Retinal pigment epithelial cell (primary cell): ENCODE results near the gene METTL2A.
"Not testable (repeated sequence)": the region's sequence is repeated elsewhere in the genome, so short reads cannot be mapped to it uniquely, and the experiment has no call there.

Source experiments
- DNase-seq: peaks from one replicate; pipeline ENCODE4 v3.0.0-alpha.2; 2010; ENCODE audit warnings: low read depth
- H3K4me3 ChIP-seq: 2 replicates; pipeline ENCODE4 v1.5.1; 2011; ENCODE audit warnings: mild to moderate bottlenecking, low read length, control low read depth, moderate library complexity
- TF ChIP-seq, protein P1 (sequence below): conservative IDR thresholded peaks from 2 replicates; pipeline ENCODE4 v1.5.1; 2011; ENCODE audit warnings: low read depth, low read length, control low read depth, inconsistent platforms

METTL2A gene

DNA sequence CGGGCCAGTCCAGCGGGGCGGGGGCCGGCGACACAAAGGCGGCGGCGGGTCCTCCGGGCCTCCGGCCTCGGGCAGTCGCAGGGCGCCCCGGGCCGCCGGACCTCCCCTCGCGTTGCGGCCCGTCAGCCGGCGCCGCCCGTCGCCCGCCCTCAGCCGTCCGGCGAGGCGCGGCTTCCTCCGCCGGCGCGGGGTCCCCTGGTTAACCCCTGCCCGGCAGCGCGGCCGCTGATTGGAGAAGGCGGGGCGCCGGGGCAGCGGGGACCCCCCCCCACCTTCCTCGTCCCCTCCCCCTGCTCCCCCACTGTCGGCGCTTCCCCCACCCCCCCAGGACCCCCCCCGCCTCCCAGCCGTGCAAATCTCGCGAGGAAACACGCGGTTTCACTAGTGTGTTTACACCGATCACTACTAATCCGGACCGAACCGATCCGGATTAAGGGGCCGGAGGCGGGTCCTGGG is 54.8 kb downstream of the METTL2A start, which contains the start of gene TLK2:
TLK2 (plus strand) TSS at position 402 of the 456 bp plus-strand sequence. CDS start 2,301 bp downstream, outside the sequence.
- DNase-seq, result peak; percentile 29
- TF ChIP-seq, protein P1, sequence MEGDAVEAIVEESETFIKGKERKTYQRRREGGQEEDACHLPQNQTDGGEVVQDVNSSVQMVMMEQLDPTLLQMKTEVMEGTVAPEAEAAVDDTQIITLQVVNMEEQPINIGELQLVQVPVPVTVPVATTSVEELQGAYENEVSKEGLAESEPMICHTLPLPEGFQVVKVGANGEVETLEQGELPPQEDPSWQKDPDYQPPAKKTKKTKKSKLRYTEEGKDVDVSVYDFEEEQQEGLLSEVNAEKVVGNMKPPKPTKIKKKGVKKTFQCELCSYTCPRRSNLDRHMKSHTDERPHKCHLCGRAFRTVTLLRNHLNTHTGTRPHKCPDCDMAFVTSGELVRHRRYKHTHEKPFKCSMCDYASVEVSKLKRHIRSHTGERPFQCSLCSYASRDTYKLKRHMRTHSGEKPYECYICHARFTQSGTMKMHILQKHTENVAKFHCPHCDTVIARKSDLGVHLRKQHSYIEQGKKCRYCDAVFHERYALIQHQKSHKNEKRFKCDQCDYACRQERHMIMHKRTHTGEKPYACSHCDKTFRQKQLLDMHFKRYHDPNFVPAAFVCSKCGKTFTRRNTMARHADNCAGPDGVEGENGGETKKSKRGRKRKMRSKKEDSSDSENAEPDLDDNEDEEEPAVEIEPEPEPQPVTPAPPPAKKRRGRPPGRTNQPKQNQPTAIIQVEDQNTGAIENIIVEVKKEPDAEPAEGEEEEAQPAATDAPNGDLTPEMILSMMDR, result no peak
- peak within 1 kb of the TSS; percentile 75 for H3K4me3 ChIP-seq

DNA sequence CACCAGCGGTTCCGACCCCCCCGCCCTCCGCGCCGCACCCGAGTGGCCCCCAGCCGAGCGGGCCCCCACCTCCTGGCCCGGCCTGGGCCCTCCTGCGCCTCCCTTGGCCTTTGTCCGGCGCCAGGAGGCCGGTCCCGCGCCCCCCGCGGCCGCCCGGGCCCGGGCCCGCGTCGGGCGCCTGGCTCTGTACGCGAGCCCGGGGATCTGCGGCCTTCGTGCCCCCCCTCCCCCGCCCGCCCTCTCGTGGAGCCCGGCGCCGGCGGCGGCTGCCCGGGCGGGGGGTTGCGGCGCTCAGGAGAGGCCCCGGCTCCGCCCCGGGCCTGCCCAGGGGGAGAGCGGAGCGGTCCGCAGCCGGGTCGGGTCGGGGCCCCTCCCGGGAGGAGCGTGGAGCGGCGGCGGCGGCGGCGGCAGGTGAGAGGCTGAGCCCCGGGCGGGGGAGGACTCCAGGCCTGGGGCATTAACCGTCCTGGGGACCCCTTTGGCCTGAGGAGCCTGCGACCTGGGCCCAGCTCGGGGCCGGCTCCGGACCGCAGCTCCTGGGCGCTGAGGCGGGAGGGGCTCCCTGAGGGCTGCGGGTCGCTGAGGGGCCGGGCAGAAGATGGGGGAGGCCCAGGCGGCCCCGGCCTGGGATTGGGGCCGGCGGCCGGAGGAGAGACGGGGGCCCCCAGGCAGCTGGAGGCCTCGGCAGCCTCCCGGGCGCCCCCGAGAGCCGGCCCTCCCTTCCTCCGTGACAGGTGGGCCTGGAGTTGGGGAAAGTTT is 55.4 kb downstream of the METTL2A start:
- DNase-seq, result not testable (repeated sequence)
- H3K4me3 ChIP-seq, result peak overlapping the region; percentile 75

DNA sequence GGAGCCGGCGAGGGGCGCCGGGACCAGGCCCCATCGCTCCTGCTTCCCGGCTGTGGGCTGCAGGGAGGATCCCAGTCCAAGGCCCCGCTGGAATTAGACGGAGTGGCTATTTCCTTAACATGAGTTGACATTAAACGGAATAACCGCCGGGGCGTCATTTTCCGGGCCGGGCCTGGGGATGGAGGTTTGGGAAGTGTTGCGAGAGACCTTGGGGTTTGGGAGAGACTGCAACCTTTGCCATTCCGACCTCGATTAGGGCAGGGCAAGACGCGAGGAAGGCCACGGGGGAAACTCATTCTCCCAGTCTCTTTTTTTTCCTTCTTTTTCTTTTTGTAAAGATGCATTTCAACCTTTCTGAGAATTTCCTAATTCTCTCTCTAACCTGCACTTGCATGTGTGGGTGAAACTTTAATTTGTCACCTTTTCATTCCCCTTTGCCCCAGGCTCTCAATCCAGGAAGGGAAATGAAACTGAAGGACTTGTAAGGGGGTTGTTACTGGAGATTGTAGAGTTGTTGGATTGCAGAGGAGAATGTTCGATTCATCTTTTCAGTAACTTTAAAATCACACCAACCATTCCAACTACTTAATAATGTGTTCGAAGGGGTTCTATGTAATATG is 56.1 kb downstream of the METTL2A start:
- H3K4me3 ChIP-seq, result peak overlapping the region; percentile 75
- DNase-seq, result not testable (repeated sequence)

- not testable (repeated sequence) for H3K4me3 ChIP-seq, DNase-seq
Measured at GRCh38 chr17:62482553-62482952, 58.9 kb downstream of the METTL2A start.

- DNase-seq, H3K4me3 ChIP-seq: not testable (repeated sequence)
Measured at GRCh38 chr17:62490990-62491389, 67.3 kb downstream of the METTL2A start.

DNA sequence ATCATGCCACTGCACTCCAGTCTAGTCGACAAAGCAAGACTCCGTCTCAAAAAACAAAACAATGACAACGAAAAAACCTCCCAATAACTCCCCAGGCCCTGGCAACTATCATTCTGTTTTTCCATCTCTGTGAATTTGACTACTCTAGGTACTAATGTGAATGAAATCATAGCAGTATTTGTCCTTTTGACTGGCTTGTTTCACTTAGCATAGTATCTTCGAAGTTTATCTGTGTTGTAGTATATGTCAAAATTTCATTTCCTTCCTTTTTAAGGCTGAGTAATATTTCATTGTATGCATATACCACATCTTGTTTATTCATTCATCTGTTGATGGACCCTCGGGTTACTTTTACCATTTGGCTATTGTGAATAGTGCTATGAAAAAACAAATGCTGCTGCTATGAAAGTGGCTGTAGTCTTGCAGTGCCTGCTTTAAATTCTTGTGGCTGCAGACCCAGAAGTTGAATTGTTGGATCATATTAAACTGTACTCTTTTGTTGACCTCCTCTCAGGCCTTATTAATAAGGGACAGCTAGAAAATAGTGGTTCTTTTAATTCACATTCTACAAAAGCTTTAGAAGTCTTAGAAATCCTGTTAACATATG is 69.5 kb downstream of the METTL2A start:
- DNase-seq, H3K4me3 ChIP-seq: not testable (repeated sequence)

GRCh38 chr17:62494073-62494472 is 70.4 kb downstream of the METTL2A start:
- not testable (repeated sequence) for H3K4me3 ChIP-seq, DNase-seq

DNA sequence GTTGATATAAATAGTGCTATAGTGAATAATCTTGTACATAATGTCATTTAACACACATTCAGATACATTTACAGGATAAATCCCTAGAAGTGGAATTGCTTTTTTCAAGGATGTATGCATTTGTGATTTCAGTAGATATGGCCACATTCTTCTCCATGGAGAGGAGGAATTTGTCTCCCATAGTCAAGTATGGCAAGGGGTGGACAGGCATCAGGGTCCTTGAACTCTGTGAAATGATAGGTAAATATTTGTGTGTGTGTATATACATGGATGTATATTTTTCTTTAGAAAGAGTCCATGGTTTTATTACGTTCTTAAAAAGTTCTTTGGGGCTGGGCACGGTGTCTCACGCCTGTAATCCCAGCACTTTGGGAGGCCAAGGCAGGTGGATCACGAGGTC is 72.6 kb downstream of the METTL2A start:
- H3K4me3 ChIP-seq, DNase-seq: not testable (repeated sequence)

DNA sequence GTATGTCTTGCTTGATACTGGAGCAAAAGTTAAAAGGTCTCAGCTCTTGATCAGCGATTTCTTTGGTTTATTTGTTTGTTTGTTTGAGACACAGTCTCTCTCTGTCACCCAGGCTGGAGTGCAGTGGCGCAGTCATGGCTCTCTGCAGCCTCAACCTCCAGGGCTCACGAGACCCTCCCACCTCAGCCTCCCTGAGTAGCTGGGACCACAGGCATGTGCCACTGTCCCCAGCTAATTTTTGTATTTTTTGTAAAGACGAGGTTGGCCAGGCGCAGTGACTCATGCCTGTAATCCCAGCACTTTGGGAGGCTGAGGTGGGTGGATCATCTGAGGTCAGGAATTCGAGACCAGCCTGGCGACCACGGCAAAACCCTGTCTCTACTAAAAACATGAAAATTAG is 75.1 kb downstream of the METTL2A start:
- DNase-seq, H3K4me3 ChIP-seq: not testable (repeated sequence)
